COLO668 (cell line): ENCODE measurements around the gene ELP4.

Source experiments
- DNase-seq: peaks from one replicate; lab custom pipeline; 2025; ENCODE audit not compliant: unreplicated experiment; lab: John Stamatoyannopoulos, UW

The ELP4 gene

DNA sequence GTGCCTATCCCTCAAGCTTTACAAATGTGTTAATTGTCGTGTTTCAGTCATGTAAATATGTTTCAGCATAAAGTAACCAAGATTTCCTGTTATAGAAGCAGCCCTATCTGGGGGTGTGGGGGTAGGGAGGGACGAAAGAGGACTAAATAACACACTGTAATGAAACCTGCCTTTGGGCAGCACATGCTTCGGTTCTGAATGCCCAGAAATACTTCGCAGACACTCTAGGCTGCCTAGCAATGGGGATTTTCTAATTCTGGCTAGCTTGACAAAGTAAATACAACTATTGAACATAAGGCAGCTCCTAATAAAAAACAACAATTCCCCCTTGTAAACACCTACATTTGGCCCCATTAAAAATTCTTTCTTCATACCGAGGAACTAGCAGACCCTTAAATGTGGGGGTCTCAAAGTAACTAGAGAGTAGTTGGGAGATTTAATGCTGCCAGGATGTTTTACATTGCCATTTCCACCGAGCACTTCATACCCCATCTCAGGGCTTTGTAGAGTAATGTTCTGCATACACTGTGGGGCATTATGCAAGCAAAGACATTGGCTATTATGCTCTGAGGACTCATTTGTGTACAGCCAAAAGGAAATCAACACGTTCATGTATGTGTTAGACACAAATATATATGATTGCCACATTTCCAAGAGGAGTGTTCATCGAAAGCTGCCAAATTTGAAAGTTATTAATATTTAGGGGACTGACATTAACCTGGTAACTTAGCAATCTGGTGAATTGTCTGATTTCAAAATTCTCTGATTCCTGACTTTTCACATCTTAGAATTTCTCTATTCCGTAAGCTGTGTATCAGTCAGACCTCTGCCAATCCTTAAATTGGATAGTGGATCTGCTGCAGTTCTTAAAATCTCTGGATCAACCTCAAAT lies 259.4 kb downstream of the ELP4 start:
- no peak for DNase-seq

DNA sequence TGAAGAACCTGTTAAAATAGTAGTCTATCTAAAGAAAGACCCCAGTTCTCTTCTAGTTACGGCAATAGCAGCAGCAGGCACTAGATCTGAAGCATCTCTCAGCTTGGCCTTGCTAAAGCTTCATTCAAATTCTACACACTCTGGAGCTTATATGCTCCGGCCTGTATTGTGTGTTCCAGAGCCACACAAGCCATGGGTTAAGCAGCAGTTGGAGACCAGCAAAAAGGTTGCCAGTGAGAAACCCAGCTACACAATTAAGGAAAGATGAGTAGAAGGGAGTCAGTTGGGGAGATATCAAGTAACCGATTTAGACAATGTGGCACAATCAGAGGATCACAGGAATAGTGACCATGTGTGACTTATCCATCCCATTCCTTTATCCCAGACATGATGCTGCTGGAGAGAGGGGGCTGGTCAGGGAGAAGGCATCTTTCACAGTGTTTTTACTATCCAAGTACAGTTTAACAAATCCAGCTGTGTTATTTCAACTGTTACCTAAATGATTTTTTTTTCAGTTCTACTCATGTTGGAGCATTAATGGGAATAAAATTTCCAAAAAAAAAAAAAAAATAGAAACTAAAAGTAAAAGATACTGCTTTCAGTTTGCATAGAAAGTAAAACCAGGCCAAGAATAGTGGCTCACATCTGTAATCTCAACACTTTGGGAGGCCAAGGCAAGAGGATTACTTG lies 260.6 kb downstream of the ELP4 start:
- no peak for DNase-seq

DNA sequence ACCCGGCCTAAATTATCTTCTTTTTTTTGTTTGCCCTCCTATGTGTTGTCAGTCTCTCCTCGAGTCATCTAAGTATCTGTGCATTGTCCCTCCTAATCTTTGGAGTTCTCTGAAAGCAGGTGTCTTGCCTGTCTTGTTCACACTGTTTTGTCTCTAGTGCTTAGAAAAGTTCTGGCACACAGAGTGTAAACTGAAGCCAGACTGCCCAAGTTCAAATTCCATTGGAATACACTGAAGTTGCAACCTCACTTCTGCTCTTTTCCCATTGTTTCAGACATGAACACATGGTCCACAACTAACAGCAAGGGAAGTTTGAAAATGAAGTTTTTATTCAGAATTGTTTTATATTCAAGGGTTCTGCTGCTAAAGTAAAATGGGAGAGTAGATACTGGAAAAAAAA lies 262.8 kb downstream of the ELP4 start:
- DNase-seq, result no peak

DNA sequence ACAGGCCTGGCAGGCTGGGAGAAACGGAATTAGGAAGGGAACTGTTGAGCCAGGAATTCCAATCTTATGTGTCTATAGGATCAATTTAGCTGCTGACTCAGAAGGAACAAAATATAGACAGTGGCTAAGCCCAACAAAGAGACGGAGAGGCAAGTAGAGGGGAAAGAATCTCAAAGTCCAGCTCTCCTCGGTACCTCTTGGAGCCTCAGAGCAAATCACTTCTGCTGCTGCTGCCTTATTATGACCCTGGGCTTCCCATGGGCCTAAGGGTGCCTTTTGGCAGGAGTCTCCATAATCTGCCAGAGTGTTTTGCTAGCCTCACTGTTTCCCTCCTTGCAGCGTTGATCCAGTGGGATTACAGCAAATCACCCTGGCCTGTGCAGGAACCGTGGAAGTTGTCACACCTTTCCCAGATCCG lies 269.8 kb downstream of the ELP4 start:
- no peak for DNase-seq

- no peak for DNase-seq
These were observed 270.5 kb downstream of the ELP4 start for GRCh38 chr11:31780078-31780477.

DNA sequence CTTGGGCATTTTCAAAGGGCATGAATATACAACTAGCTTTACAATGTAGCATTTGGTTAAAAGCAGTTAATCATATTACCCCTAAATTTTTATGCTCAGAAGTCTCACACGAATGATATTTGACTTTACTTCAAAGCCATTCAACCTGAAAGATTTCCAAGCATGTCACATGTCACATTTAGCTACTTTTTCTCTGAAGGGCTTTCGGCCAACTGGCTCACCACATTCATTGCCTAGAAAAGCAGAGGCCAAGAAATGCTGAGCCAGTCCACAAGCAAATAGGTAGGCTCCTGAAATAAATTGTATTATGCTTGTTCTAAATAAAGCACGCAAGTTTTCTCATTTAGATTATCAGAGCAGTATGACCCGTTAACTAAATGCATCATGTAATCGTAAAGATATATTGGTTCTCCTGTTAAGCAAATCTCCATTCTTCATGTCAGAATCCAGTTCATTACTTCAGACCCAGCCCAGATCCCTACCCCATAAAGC lies 271.0 kb downstream of the ELP4 start:
- DNase-seq, result no peak

DNA sequence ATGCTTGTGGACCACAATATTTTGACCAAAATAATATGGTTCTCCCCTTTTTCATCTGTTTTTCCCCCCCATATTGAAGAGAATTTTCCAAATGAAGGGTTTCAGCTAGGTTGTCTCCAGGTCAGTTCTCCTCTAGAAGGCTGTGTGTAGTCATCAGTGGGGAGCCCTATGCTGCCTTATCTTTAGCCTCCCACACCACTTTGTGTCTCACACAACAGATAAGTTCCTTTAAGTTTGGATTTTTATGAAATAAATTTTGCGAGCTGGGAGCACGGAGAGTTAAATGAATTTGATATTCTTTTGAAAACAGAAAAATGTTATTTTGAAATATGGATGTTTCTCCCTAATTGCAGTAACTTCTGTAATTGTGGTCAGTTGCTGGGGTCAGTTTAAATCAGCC lies 272.7 kb downstream of the ELP4 start:
- DNase-seq, result no peak

GRCh38 chr11:31783252-31783651 lies 273.7 kb downstream of the ELP4 start:
- DNase-seq, result no peak

DNA sequence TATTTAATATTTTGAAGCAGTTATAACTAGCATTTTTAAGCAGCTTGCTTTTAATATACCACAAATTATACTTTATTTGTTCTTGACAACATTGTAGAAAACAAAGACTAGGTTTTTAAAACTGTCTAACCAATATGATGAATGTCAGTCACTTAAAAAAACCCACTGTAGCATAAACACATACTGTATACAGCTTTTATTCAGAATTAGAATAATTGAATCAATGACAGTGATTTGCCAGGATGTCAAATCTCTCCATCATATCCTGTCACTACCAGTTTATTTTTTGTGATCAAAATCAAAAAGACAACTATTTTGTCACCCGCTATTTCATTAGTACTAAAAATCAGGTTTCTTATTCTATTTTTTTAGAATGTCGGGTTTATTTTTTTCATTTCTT lies 275.0 kb downstream of the ELP4 start:
- DNase-seq, result no peak

DNA sequence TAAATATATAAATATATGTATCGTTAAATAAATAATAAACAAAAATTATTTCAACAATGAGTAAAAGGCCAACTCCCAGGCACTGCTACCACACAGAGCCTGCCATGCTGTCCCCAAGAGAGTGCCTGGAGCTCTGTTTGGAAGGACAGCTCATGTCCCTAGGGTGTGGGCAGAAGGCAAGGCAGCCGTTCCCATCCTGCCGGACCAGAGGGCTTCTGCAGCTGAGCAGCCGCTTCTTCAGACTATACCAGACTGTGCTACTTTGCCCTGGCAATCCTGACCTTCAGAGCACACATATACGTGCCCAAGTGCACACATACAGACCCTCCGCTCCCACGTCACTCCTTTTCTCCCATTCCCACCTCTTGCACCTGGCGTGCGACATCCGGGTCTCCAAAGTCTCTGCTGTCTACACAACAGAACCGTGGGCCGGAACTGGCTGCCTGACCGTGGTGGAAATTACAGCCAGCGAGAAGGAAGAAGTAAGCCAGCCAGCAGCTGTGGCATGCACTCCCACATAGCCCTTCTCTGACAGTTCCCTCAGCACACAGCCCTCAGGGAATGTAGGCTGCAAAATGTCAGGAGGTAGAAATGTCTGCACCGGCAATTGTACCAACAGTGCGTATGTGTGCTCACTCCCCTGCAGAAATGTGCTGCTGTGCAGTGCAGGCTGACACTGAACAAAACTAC lies 277.6 kb downstream of the ELP4 start:
- DNase-seq, result no peak

DNA sequence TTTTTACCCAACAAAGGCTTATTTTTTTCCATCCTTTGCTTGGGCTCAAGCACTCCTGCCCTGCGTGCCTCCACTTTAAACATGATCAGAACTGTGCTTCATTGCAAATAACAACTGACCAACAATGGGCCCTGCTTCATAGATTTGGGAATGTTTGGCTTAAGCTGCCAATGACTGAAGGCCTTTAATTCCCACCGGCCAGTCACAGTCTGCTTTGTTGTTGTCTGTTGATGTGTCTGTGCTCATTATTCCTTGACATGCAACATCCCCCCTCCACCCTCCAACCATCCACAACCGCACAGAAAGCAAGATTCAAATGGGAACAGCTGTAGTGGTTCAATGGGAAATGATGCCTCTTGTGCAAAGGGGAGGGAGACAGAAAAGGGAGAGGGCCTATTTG lies 278.5 kb downstream of the ELP4 start:
- DNase-seq, result no peak

GRCh38 chr11:31790649-31791048 lies 281.1 kb downstream of the ELP4 start:
- DNase-seq, result no peak

- no peak for DNase-seq
These were observed 282.5 kb downstream of the ELP4 start for GRCh38 chr11:31792036-31792435.

DNA sequence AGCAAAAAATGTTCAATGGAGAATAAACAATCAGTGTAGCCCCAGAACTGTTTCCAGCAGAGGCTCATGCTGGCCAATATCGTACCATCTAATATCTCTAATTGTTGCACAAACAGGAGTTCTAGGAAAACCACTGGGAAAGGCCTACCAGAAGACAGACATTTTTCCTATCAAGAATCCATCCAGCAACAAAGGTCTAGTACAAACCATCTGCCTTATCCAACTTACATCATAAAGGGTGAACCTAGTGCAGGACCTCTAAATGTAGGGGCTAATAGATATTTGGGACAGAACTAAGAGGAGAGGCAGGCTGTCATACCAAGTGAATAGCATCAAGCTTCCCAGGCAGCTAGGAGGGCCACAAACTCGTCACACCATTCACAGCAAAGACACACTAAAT lies 282.9 kb downstream of the ELP4 start:
- no peak for DNase-seq

- DNase-seq, result no peak
These were observed 283.7 kb downstream of the ELP4 start for GRCh38 chr11:31793264-31793663.

DNA sequence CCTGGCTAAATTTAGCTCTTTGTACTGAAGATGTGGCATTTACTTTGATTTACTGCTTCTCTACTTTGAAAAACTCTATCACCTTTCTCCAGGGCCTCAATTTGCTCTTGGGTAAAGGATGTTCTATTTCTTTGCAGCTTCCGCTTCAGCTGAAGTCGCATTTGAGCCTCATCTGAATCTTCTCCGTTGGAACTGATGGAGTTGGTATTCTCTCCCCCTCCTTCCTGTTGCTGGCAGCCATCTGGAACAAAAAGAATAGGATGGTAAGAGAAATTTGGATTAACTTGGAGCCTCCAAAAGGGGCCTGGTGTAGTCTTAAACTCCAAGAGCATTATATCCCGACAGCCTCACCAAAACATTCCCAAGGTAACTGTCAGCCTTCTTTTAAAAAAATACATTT lies 285.0 kb downstream of the ELP4 start:
- DNase-seq, result no peak

GRCh38 chr11:31795706-31796498 lies 286.3 kb downstream of the ELP4 start:
- DNase-seq, result no peak

- no peak for DNase-seq
These were observed 287.1 kb downstream of the ELP4 start for GRCh38 chr11:31796499-31797189.

GRCh38 chr11:31797190-31798056 lies 287.9 kb downstream of the ELP4 start:
- no peak for DNase-seq
